ENCODE measurements around the gene MAPK8IP1.
A peak's percentile ranks its signal among the peaks of the same experiment; 100 is the strongest.

Gene MAPK8IP1

GRCh38 chr11:45917623-45918330, 32.3 kb downstream of the MAPK8IP1 start, which contains the start of gene PEX16:
Gene PEX16 (minus strand): TSS chr11:45917877. CDS start chr11:45917811, 66 bp downstream.
- H3K4me3 ChIP-seq (ENCODE audit: low read depth, low read length): peak within 1 kb of the TSS; percentile 66
- DNase-seq (ENCODE audit: low read depth): peak; percentile 94
- TF ChIP-seq CTCF (IDR thresholded peaks at IDR 0.05; ENCODE audit: low read depth, low read length, missing control alignments): no peak

DNA sequence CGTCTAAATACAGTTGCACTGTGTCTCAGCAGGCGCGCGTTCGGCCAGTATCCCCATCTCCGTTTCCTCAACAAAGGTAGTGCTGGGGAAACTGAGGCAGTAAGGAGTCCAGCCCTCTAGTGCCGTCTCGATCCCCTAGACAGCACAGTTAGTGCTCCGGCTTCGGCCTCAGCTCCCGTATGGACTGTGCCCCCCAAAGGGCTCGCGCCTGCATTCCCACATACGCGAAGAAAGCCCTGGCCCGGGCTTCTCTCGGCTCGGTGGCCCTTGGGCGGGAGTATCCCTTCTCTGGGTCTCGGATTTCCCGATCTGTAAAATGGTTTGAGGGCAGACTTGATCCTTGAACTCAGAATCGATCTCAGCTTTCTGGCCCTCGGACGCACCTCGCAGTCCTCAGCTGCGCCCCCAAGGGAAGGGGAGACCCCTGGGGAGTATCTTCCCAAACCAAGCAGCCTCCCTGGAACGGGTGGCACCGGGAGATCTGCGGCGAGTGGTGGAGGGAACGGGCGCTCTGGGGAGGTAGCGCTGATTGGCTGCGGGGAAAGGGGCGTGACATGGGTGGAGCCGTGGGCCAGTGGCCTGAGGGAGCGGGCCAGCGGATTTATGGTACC, 33.0 kb downstream of the MAPK8IP1 start:
- H3K4me3 ChIP-seq (ENCODE audit: low read depth, low read length): peak overlapping the region; percentile 66
- no peak for TF ChIP-seq CTCF (IDR thresholded peaks at IDR 0.05; ENCODE audit: low read depth, low read length, missing control alignments)
- no peak for DNase-seq (ENCODE audit: low read depth)

DNA sequence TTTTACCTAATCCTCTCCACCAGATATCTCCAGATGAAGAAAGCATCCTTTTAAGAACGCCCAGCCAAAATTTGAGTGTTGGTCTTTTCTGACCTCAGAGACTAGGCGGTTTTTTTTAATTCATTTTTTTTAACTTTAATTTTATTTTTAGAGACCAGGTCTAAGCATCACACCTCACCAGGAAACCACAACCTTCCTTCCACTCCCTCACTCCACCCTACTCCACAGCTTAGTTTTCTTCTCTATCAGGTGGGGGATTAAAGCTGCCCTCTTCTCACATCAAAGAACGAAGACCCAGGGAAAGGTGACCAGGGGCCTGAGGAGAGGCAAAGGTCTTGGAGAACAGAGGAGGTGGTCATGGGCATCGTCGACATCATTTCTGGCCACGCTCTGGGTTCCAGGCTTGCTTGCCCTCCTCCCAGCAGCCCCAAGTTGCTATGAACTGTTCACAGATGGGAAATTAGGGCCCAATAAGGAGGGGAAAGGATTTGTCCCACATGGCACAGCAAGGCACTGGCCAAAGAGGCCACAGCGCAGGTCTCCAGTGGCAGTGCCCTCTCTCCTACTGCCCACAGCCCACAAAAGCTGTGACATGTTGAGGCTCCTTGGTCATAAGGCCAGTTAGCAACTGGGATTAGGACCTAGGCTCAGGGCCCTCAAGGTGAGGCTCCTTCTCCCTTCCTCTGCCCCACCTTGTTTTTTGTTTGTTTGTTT, 33.7 kb downstream of the MAPK8IP1 start:
- no peak for TF ChIP-seq CTCF (IDR thresholded peaks at IDR 0.05; ENCODE audit: low read depth, low read length, missing control alignments)
- H3K4me3 ChIP-seq (ENCODE audit: low read depth, low read length): peak overlapping the region; percentile 66; the same call in 1 of the 2 replicates
- DNase-seq (ENCODE audit: low read depth): no peak

GRCh38 chr11:45919806-45920530, 34.5 kb downstream of the MAPK8IP1 start:
- no peak for TF ChIP-seq CTCF (IDR thresholded peaks at IDR 0.05; ENCODE audit: low read depth, low read length, missing control alignments)
- DNase-seq (ENCODE audit: low read depth): no peak
- no peak overlapping the region for H3K4me3 ChIP-seq (ENCODE audit: low read depth, low read length)

GRCh38 chr11:45920531-45921477, 35.4 kb downstream of the MAPK8IP1 start:
- no peak for DNase-seq (ENCODE audit: low read depth)
- no peak for TF ChIP-seq CTCF (IDR thresholded peaks at IDR 0.05; ENCODE audit: low read depth, low read length, missing control alignments)
- no peak overlapping the region for H3K4me3 ChIP-seq (ENCODE audit: low read depth, low read length)

All from GM12864 (cell line).